Measurements from ENCODE around the gene ZNF747. TPM values are rescaled to one million over a fixed set of nuclear protein-coding genes. Genes with fewer than 3 reads are reported as not detected.

The ZNF747 gene
- total RNA-seq = 5.1 and 5.8 TPM in 2 replicates

GRCh38 chr16:30534368-30535105 lies at the start of gene ZNF747:
Gene ZNF747 (minus strand): TSS chr16:30534858. CDS start chr16:30534679, 179 bp downstream.

GRCh38 chr16:30571445-30572322 lies 37.0 kb upstream of the ZNF747 start, which contains the start of gene ZNF688:
Gene ZNF688 (minus strand): TSS chr16:30571714. CDS start chr16:30571629, 85 bp downstream.

DNA sequence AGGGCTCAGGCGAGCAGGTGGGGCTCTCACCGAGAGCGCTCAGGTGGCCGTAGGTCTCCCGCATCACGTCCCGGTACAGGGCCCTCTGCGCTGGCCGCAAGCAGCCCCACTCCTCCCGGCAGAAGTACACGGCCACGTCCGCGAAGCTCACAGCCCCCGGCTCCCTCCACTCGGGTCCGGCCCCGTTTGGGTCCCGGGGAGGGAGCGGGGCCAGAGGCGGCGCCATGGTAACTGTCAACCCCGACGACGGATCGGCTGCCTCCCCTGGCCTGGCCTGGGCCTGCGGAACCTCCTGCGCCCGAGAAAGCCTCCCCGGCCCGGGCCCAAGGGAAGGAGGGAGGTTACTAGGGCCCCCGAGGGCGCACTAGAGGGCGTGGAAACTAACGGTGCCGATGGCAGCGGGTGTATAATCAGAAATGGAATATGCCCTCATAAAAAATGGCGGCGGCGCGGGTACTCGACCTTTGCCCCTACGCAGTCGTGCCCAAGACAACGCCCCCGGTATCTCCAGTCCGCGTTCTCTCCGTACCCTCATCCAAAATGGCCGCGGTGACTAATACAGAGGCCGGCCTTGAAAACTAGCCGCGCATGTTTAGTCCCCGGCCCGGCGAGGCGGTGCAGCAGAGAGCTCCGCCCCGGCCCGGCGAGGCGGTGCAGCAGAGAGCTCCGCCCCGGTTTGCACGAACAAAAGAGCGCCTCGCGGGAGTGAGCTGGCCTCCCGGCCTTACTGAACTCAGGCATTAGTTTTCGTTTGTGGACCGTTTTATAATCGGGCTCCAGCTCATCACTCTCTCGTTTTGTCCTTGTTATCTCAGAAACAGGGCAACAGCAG lies 23.5 kb upstream of the ZNF747 start, which contains the start of gene ZNF764:
TSS of gene ZNF764 (minus strand) at position 418 of the 832 bp plus-strand sequence. CDS start at position 226, 192 bp downstream.

DNA sequence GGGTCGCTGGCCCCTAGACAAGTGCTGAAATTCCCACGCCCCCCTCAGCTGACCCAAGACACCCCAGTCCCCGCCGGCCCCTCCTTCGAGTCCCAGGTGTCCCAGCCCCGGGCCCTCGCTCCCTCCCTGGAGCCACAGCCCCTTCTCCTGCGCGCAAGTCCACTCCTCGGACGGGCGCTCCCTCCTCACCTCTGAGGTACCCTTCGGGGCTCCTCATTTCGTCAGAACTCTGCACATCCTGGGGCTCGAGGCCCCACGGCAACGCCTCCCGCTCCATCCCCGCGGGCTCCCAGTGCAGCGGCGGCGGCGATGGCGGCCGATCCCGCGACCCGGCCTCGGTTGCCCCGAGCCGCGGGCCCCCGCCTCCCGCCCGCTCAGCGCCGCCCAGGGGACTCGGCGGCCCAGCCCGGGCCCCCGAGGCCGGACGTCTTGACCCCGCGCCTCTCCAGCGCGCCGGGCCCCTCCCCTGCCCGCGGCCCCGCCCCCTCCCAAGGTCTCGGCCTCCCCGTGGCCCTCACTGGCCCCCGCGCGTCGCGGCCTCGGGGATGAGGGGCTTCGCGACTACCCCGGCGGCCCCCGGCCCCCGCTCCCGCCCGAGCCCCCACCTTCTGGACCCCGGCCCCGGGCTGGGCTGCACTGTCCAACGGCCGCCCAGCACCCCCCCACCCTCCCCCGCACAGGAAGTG lies 8.4 kb downstream of the ZNF747 start, which contains the start of gene ZNF768:
TSS of gene ZNF768 (minus strand) at position 430 of the 686 bp plus-strand sequence. CDS start at position 277, 153 bp downstream.

Other genes starting within 250 kb of the ZNF747 start
- gene CD2BP2, start 179.6 kb downstream of the ZNF747 start, total RNA-seq = 66.4 and 71.7 TPM in 2 replicates
- gene TBC1D10B, start 164.4 kb downstream of the ZNF747 start, total RNA-seq = 46.5 and 51.0 TPM in 2 replicates
- gene MYL11, start 160.1 kb downstream of the ZNF747 start, total RNA-seq = not detected in 2 replicates
- gene SEPTIN1, start 152.3 kb downstream of the ZNF747 start, total RNA-seq = not detected in 2 replicates
- gene ZNF48, start 139.4 kb downstream of the ZNF747 start, total RNA-seq = 4.4 and 4.8 TPM in 2 replicates
- gene ZNF771, start 127.3 kb downstream of the ZNF747 start, total RNA-seq = 5.3 and 6.7 TPM in 2 replicates
- gene DCTPP1, start 104.8 kb downstream of the ZNF747 start, total RNA-seq = 70.2 and 71.6 TPM in 2 replicates
- 28.8 and 31.7 TPM in 2 replicates for gene SEPHS2, start 89.0 kb downstream of the ZNF747 start, total RNA-seq
- under 0.01 and 0.05 TPM in 2 replicates for gene ITGAL, start 62.1 kb downstream of the ZNF747 start, total RNA-seq
- 23.7 and 25.4 TPM in 2 replicates for gene ZNF768, start 8.3 kb downstream of the ZNF747 start, total RNA-seq
- gene ZNF764, start 23.5 kb upstream of the ZNF747 start, total RNA-seq = 6.9 TPM in 2 replicates
- gene ZNF688, start 36.9 kb upstream of the ZNF747 start, total RNA-seq = 10.2 and 12.1 TPM in 2 replicates
- 4.8 and 5.2 TPM in 2 replicates for gene ZNF785, start 50.8 kb upstream of the ZNF747 start, total RNA-seq
- gene ZNF689, start 75.5 kb upstream of the ZNF747 start, total RNA-seq = 5.4 and 6.0 TPM in 2 replicates
- gene PRR14, start 116.1 kb upstream of the ZNF747 start, total RNA-seq = 13.5 and 16.5 TPM in 2 replicates
- gene FBRS, start 123.6 kb upstream of the ZNF747 start, total RNA-seq = 20.6 and 24.6 TPM in 2 replicates
- gene SRCAP, start 164.3 kb upstream of the ZNF747 start, total RNA-seq = 16.7 and 23.7 TPM in 2 replicates
- 20.7 and 28.4 TPM in 2 replicates for gene PHKG2, start 213.6 kb upstream of the ZNF747 start, total RNA-seq
- 1.3 and 1.4 TPM in 2 replicates for gene CFAP119, start 227.2 kb upstream of the ZNF747 start, total RNA-seq
- gene RNF40, start 227.5 kb upstream of the ZNF747 start, total RNA-seq = 68.8 and 74.6 TPM in 2 replicates